H1 (cell line): ENCODE data around the gene ENOPH1. TPM values are rescaled to one million over a fixed set of nuclear protein-coding genes. Genes with fewer than 3 reads are reported as not detected.

Experiments used
- CTCF ChIA-PET: fragments of 300-600 bp; sonication (Branson Sonifier 250); formaldehyde crosslinking; loops from one replicate; lab custom pipeline; 2021; ENCODE audit not compliant: partially characterized antibody; lab: Charles Lee
- POLR2A ChIA-PET: fragments of 300-600 bp; sonication (Branson Sonifier 250); formaldehyde crosslinking; loops from one replicate; lab custom pipeline; 2021; ENCODE audit warnings: inconsistent platforms; ENCODE audit not compliant: partially characterized antibody; lab: Charles Lee
- DNase-seq, 2 experiments: peaks; one replicate each; pipeline versions ENCODE4 v3.0.0 to v3.0.0-alpha.2; 2010 to 2022; ENCODE audit warnings: low spot score in 2 of 2, low read depth in 1 of 2, mixed read lengths in 1 of 2
- FAIRE-seq: peaks from 2 replicates; lab custom pipeline; 2011; peaks lifted over from hg19 to GRCh38; lab: Jason Lieb, UNC
- H2AFZ ChIP-seq: 2 replicates; pipeline ENCODE4 v1.8.1; 2012; ENCODE audit warnings: low read length, inconsistent platforms
- H2AK5ac ChIP-seq: 2 replicates; pipeline ENCODE4 v1.6.1; 2013; ENCODE audit warnings: low read depth, low read length
- H2BK120ac ChIP-seq: replicated peaks from 2 replicates; pipeline ENCODE3; 2013; ENCODE audit warnings: low read depth, low read length, inconsistent platforms
- H2BK12ac ChIP-seq: 2 replicates; pipeline ENCODE4 v1.6.1; 2013; ENCODE audit warnings: low read depth, low read length
- H2BK15ac ChIP-seq: 2 replicates; pipeline ENCODE4 v1.6.1; 2013; ENCODE audit warnings: low read length
- H2BK20ac ChIP-seq: 2 replicates; pipeline ENCODE4 v1.6.1; 2013; ENCODE audit warnings: low read length
- H2BK5ac ChIP-seq: 2 replicates; pipeline ENCODE4 v1.6.1; 2013; ENCODE audit warnings: low read depth, low read length
- H3K14ac ChIP-seq: 2 replicates; pipeline ENCODE4 v1.6.1; 2013; ENCODE audit warnings: inconsistent platforms; ENCODE audit not compliant: insufficient read length
- H3K18ac ChIP-seq: 2 replicates; pipeline ENCODE4 v1.6.1; 2013; ENCODE audit warnings: low read length; ENCODE audit errors: extremely low read depth
- H3K23ac ChIP-seq: 2 replicates; pipeline ENCODE4 v1.6.1; 2013; ENCODE audit warnings: inconsistent platforms; ENCODE audit not compliant: insufficient read length
- H3K23me2 ChIP-seq: 2 replicates; pipeline ENCODE4 v1.6.1; 2013; ENCODE audit warnings: low read depth, low read length
- H3K27ac ChIP-seq: 2 replicates; pipeline ENCODE4 v1.6.1; 2011; ENCODE audit warnings: low read depth, low read length, inconsistent platforms
- H3K27me3 ChIP-seq, 4 experiments: replicated peaks in 1 of 4; 1 replicate in 1 of 4; 2 replicates in 3 of 4; pipeline versions ENCODE4 v1.6.1 to v1.8.1; 2011 to 2013; ENCODE audit warnings: low read length in 3 of 4, mild to moderate bottlenecking in 3 of 4, inconsistent platforms in 2 of 4, mixed read lengths in 2 of 4, moderate library complexity in 1 of 4; ENCODE audit not compliant: control insufficient read depth in 3 of 4, insufficient read depth in 3 of 4; ENCODE audit errors: extremely low read depth in 1 of 4
- H3K36me3 ChIP-seq, 4 experiments: 2 replicates each; pipeline versions ENCODE4 v1.6.1 to v1.8.1; 2011 to 2013; ENCODE audit warnings: mild to moderate bottlenecking in 4 of 4, low read length in 3 of 4, moderate library complexity in 2 of 4, control low read depth in 1 of 4, inconsistent platforms in 1 of 4; ENCODE audit not compliant: insufficient read depth in 4 of 4, control insufficient read depth in 2 of 4
- H3K4ac ChIP-seq: replicated peaks from 2 replicates; pipeline ENCODE3; 2013; ENCODE audit warnings: low read length, low read depth, mixed read lengths, inconsistent platforms; ENCODE audit not compliant: insufficient read length
- H3K4me1 ChIP-seq, 4 experiments: replicated peaks in 1 of 4; 1 replicate in 1 of 4; 2 replicates in 3 of 4; pipeline versions ENCODE4 v1.6.1 to v1.8.1; 2011 to 2013; ENCODE audit warnings: low read length in 3 of 4, inconsistent platforms in 2 of 4, mixed read lengths in 1 of 4; ENCODE audit not compliant: insufficient read depth in 4 of 4, control insufficient read depth in 3 of 4
- H3K4me2 ChIP-seq, 2 experiments: 2 replicates each; pipeline versions ENCODE4 v1.6.1 to v1.8.1; 2011 to 2013; ENCODE audit warnings: low read depth in 2 of 2, low read length in 2 of 2, control low read depth in 1 of 2, inconsistent platforms in 1 of 2, mild to moderate bottlenecking in 1 of 2; ENCODE audit not compliant: insufficient read depth in 1 of 2
- H3K4me3 ChIP-seq, 4 experiments: fragments of 200-600, 300-600 bp in 1 of 4; sonication (generic), shearing (Covaris generic), sonication (Bioruptor Twin) in 1 of 4; 2 replicates each; pipeline versions ENCODE4 v1.5.1 to v1.8.1; 2011 to 2016; ENCODE audit warnings: low read length in 4 of 4, low read depth in 3 of 4, control low read depth in 2 of 4, inconsistent platforms in 2 of 4, mild to moderate bottlenecking in 2 of 4, mixed read lengths in 1 of 4, moderate library complexity in 1 of 4; ENCODE audit not compliant: insufficient read depth in 2 of 4; ENCODE audit errors: extremely low read depth in 1 of 4
- H3K56ac ChIP-seq: replicated peaks from 2 replicates; pipeline ENCODE3; 2013; ENCODE audit warnings: low read depth, mild to moderate bottlenecking, mixed read lengths, low read length, inconsistent platforms; ENCODE audit not compliant: insufficient read length
- H3K79me1 ChIP-seq: 2 replicates; pipeline ENCODE4 v1.6.1; 2013; ENCODE audit warnings: low read depth, low read length, control low read depth
- H3K79me2 ChIP-seq, 2 experiments: 2 replicates each; pipeline versions ENCODE4 v1.6.1 to v1.8.1; 2012 to 2013; ENCODE audit warnings: low read length in 2 of 2, mild to moderate bottlenecking in 2 of 2, inconsistent platforms in 1 of 2; ENCODE audit not compliant: insufficient read depth in 2 of 2, control insufficient read depth in 1 of 2
- H3K9ac ChIP-seq, 4 experiments: replicated peaks in 1 of 4; 1 replicate in 1 of 4; 2 replicates in 3 of 4; pipeline versions ENCODE4 v1.6.1 to v1.8.1; 2011 to 2013; ENCODE audit warnings: low read depth in 3 of 4, low read length in 3 of 4, control low read depth in 2 of 4, mild to moderate bottlenecking in 2 of 4, moderate library complexity in 2 of 4, inconsistent platforms in 1 of 4; ENCODE audit errors: extremely low read depth in 1 of 4
- H3K9me3 ChIP-seq, 2 experiments: 2 replicates each; pipeline versions ENCODE4 v1.6.1 to v1.8.1; 2012 to 2013; ENCODE audit warnings: mild to moderate bottlenecking in 2 of 2, moderate library complexity in 2 of 2, control low read depth in 1 of 2, inconsistent platforms in 1 of 2, low read depth in 1 of 2, low read length in 1 of 2, mixed read lengths in 1 of 2; ENCODE audit not compliant: insufficient read depth in 2 of 2
- H4K20me1 ChIP-seq, 2 experiments: replicated peaks in 1 of 2; 2 replicates each; pipeline versions ENCODE3 to v1.8.1; 2011 to 2013; ENCODE audit warnings: inconsistent platforms in 2 of 2, low read length in 2 of 2, mild to moderate bottlenecking in 1 of 2; ENCODE audit not compliant: insufficient read depth in 2 of 2, control insufficient read depth in 1 of 2
- H4K5ac ChIP-seq: 2 replicates; pipeline ENCODE4 v1.6.1; 2013; ENCODE audit warnings: low read length, low read depth, mixed read lengths, inconsistent platforms; ENCODE audit not compliant: insufficient read length
- H4K8ac ChIP-seq: 2 replicates; pipeline ENCODE4 v1.8.0; 2013; ENCODE audit warnings: mild to moderate bottlenecking, moderate library complexity, low read length, inconsistent platforms; ENCODE audit not compliant: insufficient read depth; ENCODE audit errors: extremely low read depth
- H4K91ac ChIP-seq: replicated peaks from 2 replicates; pipeline ENCODE3; 2013; ENCODE audit warnings: low read length, mixed read lengths, inconsistent platforms; ENCODE audit not compliant: insufficient read length
- BRCA1 ChIP-seq: IDR thresholded peaks from 2 replicates; pipeline ENCODE4 v1.6.1; 2012; ENCODE audit warnings: low read depth, low read length, improper control_type of control experiment
- HDAC2 ChIP-seq, 2 experiments: fragments of 300-600 bp in 1 of 2; sonication (generic) in 1 of 2; IDR thresholded peaks; 2 replicates each; pipeline ENCODE4 v1.6.1; 2011 to 2012; ENCODE audit warnings: low read depth in 2 of 2, low read length in 2 of 2, mild to moderate bottlenecking in 2 of 2, moderate library complexity in 2 of 2, borderline replicate concordance in 1 of 2, inconsistent platforms in 1 of 2
- HDAC6 ChIP-seq: IDR thresholded peaks from one replicate; pipeline ENCODE4 v1.7.1; 2012; ENCODE audit warnings: low read depth, mild to moderate bottlenecking, inconsistent platforms, low read length, moderate library complexity
- JUND ChIP-seq: IDR thresholded peaks from 2 replicates; pipeline ENCODE4 v1.6.1; 2011; ENCODE audit warnings: mild to moderate bottlenecking, improper control_type of control experiment, low read length
- KDM5A ChIP-seq: fragments of 200-600 bp; IDR thresholded peaks from 2 replicates; pipeline ENCODE4 v1.7.1; 2012; ENCODE audit warnings: mild to moderate bottlenecking, low read length, inconsistent platforms, mixed read lengths
- NANOG ChIP-seq: IDR thresholded peaks from 2 replicates; pipeline ENCODE4 v1.6.1; 2011; ENCODE audit warnings: low read length, low read depth, mild to moderate bottlenecking, inconsistent platforms; ENCODE audit not compliant: insufficient read depth, poor library complexity, severe bottlenecking
- RBBP5 ChIP-seq: IDR thresholded peaks from 2 replicates; pipeline ENCODE4 v1.7.1; 2012; ENCODE audit warnings: low read depth, mild to moderate bottlenecking, inconsistent platforms, low read length, moderate library complexity, borderline replicate concordance
- SIN3A ChIP-seq, 2 experiments: IDR thresholded peaks in 1 of 2; conservative IDR thresholded peaks in 1 of 2; 2 replicates each; pipeline ENCODE4 v1.6.1; 2011 to 2012; ENCODE audit warnings: low read length in 2 of 2, improper control_type of control experiment in 1 of 2, low read depth in 1 of 2, mild to moderate bottlenecking in 1 of 2
- SUZ12 ChIP-seq: fragments of 200-600 bp; sonication (generic); IDR thresholded peaks from 2 replicates; pipeline ENCODE4 v1.6.1; 2012; ENCODE audit warnings: mild to moderate bottlenecking, inconsistent platforms, low read length, moderate library complexity, mixed read lengths
- YY1 ChIP-seq: IDR thresholded peaks from 2 replicates; pipeline ENCODE4 v1.6.1; 2011; ENCODE audit warnings: low read depth, mild to moderate bottlenecking, low read length
- WGBS, 2 experiments: shearing (Covaris generic) in 1 of 2; methylation state at CpG; one replicate each; pipeline versions ENCODE4 v1.1.6 to v1.1.7; 2013 to 2015; ENCODE audit warnings: low lambda C conversion rate in 2 of 2, mixed read lengths in 2 of 2, inconsistent platforms in 1 of 2, low coverage in 1 of 2, missing lambda C conversion rate in 1 of 2; ENCODE audit not compliant: insufficient replicate concordance in 2 of 2, insufficient coverage in 1 of 2, insufficient read length in 1 of 2; ENCODE audit errors: extremely low coverage in 1 of 2, missing lambda C conversion rate in 1 of 2; 5-methylcytosine and 5-hydroxymethylcytosine counted together
- polyA plus RNA-seq, 7 experiments: library from polyadenylated mRNA; depleted of rRNA in 3 of 7; stranded (reverse) in 5 of 7; unstranded in 2 of 7; fragments of >200 nt in 5 of 7; fragments of 200-250 nt in 2 of 7; gene quantifications; 1 replicate in 5 of 7; 2 replicates in 1 of 7; 4 replicates in 1 of 7; pipeline versions ENCODE4 v1.2.1 to v1.2.3, GENCODE V29; 2011 to 2013; ENCODE audit warnings: missing spikeins in 2 of 7, mixed read lengths in 2 of 7
- total RNA-seq: library from RNA; stranded (reverse); fragmentation: NEBNext Ultra II Directional; extraction: Animal tissue kit (Norgen Biotek cat#: 25700); gene quantifications from 2 replicates; pipeline ENCODE4 v1.2.1, GENCODE V29; 2021
- TF ChIP-seq, protein P1 (sequence below): IDR thresholded peaks from 2 replicates; pipeline ENCODE4 v1.6.1; 2011; ENCODE audit warnings: low read depth, mild to moderate bottlenecking, low read length; ENCODE audit not compliant: insufficient read depth
- TF ChIP-seq, protein P2 (sequence below): IDR thresholded peaks from 2 replicates; pipeline ENCODE4 v1.6.1; 2012; ENCODE audit warnings: inconsistent platforms

Gene ENOPH1
- total and polyA plus RNA-seq, 2 of the 8 experiments (the other 6 are each of a cell fraction or from before 2014, with no cell fraction given) = 25.1 to 89.3 TPM

DNA sequence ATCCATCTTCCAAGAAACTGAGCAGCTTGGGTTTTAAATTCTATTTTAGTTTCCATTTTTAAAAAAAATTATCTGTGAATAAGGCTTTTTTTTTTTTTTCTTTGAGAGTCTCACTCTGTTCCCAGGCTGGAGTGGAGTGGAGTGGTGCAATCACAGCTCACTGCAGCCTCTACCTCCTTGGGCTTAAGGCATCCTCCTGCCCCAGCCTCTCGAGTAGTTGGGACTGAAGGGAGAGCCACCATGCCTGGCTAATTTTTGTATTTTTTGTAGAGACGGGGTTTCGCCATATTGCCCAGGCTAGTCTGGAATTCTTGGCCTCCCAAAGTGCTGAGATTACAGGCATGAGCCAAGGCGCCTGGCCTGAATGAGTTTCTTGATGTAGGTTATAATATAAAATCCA lies 1.4 kb downstream of the ENOPH1 start:
- no peak overlapping the region for H3K4ac ChIP-seq
- H3K9me3 ChIP-seq = no peaks in the 10 kb centered on the region
- no peak overlapping the region for H4K91ac ChIP-seq
- H3K23ac ChIP-seq = no peak overlapping the region
- DNase-seq (no peak), FAIRE-seq (no peak)
- H2BK120ac ChIP-seq = no peak overlapping the region
- POLR2A ChIA-PET = interaction anchor here (0.6 to 7.3 kb wide), 17 partner anchors 9 to 272 kb away, joined by 3 to 126 read pairs (median 5); partner anchors contain the start of gene HNRNPD
- peaks cover 35 to 38% of the 10 kb centered on the region in 2 experiments for H4K20me1 ChIP-seq
- no peak overlapping the region for H3K56ac ChIP-seq
- H2AK5ac ChIP-seq = no peak overlapping the region
- H2BK20ac ChIP-seq = no peak overlapping the region
- 88% methylated on average over 4 of the region's 4 CpGs; no CpG with 5 or more reads in 1 of the 2 experiments for WGBS, 2 experiments
- no peak overlapping the region for H2BK15ac ChIP-seq
- H3K23me2 ChIP-seq = peaks cover 3% of the 10 kb centered on the region
- no peak overlapping the region for H4K5ac ChIP-seq
- peak overlapping the region; percentile 80 to 84 for H3K4me2 ChIP-seq
- no peak overlapping the region for H3K18ac ChIP-seq
- H3K79me2 ChIP-seq = peaks cover 84 to 93% of the 10 kb centered on the region in 2 experiments
- H3K4me1 ChIP-seq = peaks cover 0 to 4% (median 1%) of the 10 kb centered on the region in 4 experiments; a peak in 3 of 7 replicates
- no peak overlapping the region for H2AFZ ChIP-seq
- H3K36me3 ChIP-seq = peaks cover 9 to 29% (median 14%) of the 10 kb centered on the region in 4 experiments
- H3K14ac ChIP-seq = no peak overlapping the region
- CTCF ChIA-PET = no interaction called here
- peaks cover 3% of the 10 kb centered on the region; the same call in 1 of the 2 replicates for H3K79me1 ChIP-seq
- no peak overlapping the region for H3K27ac ChIP-seq
- H2BK5ac ChIP-seq = no peak overlapping the region
- H2BK12ac ChIP-seq = no peak overlapping the region
- no peaks in the 10 kb centered on the region for H3K27me3 ChIP-seq
- no peak overlapping the region for H3K9ac ChIP-seq
- H4K8ac ChIP-seq = no peak overlapping the region
- peak overlapping the region; percentile 23 to 95 (median 59); a peak in 5 of 8 replicates for H3K4me3 ChIP-seq
- TF ChIP-seq KDM5A (no peak), HDAC2 (IDR thresholded peaks at IDR 0.05; ENCODE audit: borderline replicate concordance in 1 of 2, low read depth in 2 of 2, low read length in 2 of 2) (no peak), SIN3A (conservative IDR thresholded peaks at IDR 0.05 in 1 of 2, IDR thresholded peaks at IDR 0.05 in 1 of 2; ENCODE audit: low read depth in 1 of 2, low read length in 2 of 2) (no peak), JUND (no peak), NANOG (no peak), YY1 (no peak), RBBP5 (no peak), HDAC6 (no peak), SUZ12 (no peak), BRCA1 (no peak)
- TF ChIP-seq, protein P1, sequence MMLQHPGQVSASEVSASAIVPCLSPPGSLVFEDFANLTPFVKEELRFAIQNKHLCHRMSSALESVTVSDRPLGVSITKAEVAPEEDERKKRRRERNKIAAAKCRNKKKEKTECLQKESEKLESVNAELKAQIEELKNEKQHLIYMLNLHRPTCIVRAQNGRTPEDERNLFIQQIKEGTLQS = no peak
- TF ChIP-seq, protein P2, sequence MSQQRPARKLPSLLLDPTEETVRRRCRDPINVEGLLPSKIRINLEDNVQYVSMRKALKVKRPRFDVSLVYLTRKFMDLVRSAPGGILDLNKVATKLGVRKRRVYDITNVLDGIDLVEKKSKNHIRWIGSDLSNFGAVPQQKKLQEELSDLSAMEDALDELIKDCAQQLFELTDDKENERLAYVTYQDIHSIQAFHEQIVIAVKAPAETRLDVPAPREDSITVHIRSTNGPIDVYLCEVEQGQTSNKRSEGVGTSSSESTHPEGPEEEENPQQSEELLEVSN = no peak
